ENCODE measurements around the gene CCNT2.

The CCNT2 gene

GRCh38 chr2:134869946-134870736, 48.5 kb upstream of the CCNT2 start (continued):
- TF ChIP-seq, protein P1, sequence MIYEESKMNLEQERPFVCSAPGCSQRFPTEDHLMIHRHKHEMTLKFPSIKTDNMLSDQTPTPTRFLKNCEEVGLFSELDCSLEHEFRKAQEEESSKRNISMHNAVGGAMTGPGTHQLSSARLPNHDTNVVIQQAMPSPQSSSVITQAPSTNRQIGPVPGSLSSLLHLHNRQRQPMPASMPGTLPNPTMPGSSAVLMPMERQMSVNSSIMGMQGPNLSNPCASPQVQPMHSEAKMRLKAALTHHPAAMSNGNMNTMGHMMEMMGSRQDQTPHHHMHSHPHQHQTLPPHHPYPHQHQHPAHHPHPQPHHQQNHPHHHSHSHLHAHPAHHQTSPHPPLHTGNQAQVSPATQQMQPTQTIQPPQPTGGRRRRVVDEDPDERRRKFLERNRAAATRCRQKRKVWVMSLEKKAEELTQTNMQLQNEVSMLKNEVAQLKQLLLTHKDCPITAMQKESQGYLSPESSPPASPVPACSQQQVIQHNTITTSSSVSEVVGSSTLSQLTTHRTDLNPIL (CRISPR knock-in tag; IDR thresholded peaks at IDR 0.05; ENCODE audit: low read depth): no peak
- no peak for TF ChIP-seq ARNTL (CRISPR knock-in tag; IDR thresholded peaks at IDR 0.05; ENCODE audit: borderline replicate concordance, low read depth)

- no peak for ATAC-seq
- TF ChIP-seq TSHZ2 (CRISPR knock-in tag; IDR thresholded peaks at IDR 0.05) (no peak), ZFP30 (CRISPR knock-in tag; IDR thresholded peaks at IDR 0.05) (no peak), SNAI2 (CRISPR knock-in tag; IDR thresholded peaks at IDR 0.05) (no peak), ZC3H10 (CRISPR knock-in tag; IDR thresholded peaks at IDR 0.05) (no peak), ZNF70 (CRISPR knock-in tag; IDR thresholded peaks at IDR 0.05) (no peak), ZFP3 (CRISPR knock-in tag; IDR thresholded peaks at IDR 0.05) (no peak), BACH2 (CRISPR knock-in tag; IDR thresholded peaks at IDR 0.05; ENCODE audit: borderline replicate concordance) (no peak), ZNF8 (CRISPR knock-in tag; IDR thresholded peaks at IDR 0.05) (no peak), GLIS3 (CRISPR knock-in tag; IDR thresholded peaks at IDR 0.05) (no peak), PPARA (CRISPR knock-in tag; IDR thresholded peaks at IDR 0.05; ENCODE audit: borderline replicate concordance) (no peak), PATZ1 (CRISPR knock-in tag; IDR thresholded peaks at IDR 0.05; ENCODE audit: borderline replicate concordance) (no peak), ZNF565 (CRISPR knock-in tag; conservative IDR thresholded peaks at IDR 0.05; ENCODE audit: low read depth) (no peak), TOX (CRISPR knock-in tag; IDR thresholded peaks at IDR 0.05; ENCODE audit: borderline replicate concordance) (no peak), ARNTL (CRISPR knock-in tag; IDR thresholded peaks at IDR 0.05; ENCODE audit: borderline replicate concordance, low read depth) (no peak)
- TF ChIP-seq, protein P1 (CRISPR knock-in tag; IDR thresholded peaks at IDR 0.05; ENCODE audit: low read depth): no peak
- TF ChIP-seq, protein P2, sequence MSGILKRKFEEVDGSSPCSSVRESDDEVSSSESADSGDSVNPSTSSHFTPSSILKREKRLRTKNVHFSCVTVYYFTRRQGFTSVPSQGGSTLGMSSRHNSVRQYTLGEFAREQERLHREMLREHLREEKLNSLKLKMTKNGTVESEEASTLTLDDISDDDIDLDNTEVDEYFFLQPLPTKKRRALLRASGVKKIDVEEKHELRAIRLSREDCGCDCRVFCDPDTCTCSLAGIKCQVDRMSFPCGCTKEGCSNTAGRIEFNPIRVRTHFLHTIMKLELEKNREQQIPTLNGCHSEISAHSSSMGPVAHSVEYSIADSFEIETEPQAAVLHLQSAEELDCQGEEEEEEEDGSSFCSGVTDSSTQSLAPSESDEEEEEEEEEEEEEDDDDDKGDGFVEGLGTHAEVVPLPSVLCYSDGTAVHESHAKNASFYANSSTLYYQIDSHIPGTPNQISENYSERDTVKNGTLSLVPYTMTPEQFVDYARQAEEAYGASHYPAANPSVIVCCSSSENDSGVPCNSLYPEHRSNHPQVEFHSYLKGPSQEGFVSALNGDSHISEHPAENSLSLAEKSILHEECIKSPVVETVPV (CRISPR knock-in tag; IDR thresholded peaks at IDR 0.05): no peak
- TF ChIP-seq, protein P3, sequence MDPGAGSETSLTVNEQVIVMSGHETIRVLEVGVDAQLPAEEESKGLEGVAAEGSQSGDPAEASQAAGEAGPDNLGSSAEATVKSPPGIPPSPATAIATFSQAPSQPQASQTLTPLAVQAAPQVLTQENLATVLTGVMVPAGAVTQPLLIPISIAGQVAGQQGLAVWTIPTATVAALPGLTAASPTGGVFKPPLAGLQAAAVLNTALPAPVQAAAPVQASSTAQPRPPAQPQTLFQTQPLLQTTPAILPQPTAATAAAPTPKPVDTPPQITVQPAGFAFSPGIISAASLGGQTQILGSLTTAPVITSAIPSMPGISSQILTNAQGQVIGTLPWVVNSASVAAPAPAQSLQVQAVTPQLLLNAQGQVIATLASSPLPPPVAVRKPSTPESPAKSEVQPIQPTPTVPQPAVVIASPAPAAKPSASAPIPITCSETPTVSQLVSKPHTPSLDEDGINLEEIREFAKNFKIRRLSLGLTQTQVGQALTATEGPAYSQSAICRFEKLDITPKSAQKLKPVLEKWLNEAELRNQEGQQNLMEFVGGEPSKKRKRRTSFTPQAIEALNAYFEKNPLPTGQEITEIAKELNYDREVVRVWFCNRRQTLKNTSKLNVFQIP (CRISPR knock-in tag; IDR thresholded peaks at IDR 0.05; ENCODE audit: borderline replicate concordance, low read depth): no peak
Observed at GRCh38 chr2:134873152-134873551, 45.5 kb upstream of the CCNT2 start.

DNA sequence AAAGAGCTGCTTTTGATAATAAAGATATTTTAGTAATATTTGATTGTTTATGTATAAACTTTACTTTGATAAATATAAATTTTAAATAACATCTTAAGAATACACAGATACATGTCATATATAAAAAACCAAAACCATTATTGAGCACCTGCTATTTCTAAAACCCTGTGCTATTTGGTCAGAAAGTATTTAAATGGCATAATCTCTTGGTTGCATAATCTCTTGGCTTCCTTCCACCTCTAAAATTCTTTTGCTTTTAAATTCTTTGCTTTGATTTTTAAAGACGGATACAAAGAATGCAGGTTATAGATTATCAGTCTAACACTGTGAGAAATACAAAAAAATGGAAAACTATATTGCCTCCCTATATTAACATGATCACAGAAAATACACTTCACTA, 43.3 kb upstream of the CCNT2 start:
- no peak for ATAC-seq
- TF ChIP-seq ARNTL (CRISPR knock-in tag; IDR thresholded peaks at IDR 0.05; ENCODE audit: borderline replicate concordance, low read depth) (no peak), ZNF8 (CRISPR knock-in tag; IDR thresholded peaks at IDR 0.05) (no peak), ZNF565 (CRISPR knock-in tag; conservative IDR thresholded peaks at IDR 0.05; ENCODE audit: low read depth) (no peak), CSDC2 (CRISPR knock-in tag; IDR thresholded peaks at IDR 0.05) (no peak)
- TF ChIP-seq, protein P3 (CRISPR knock-in tag; IDR thresholded peaks at IDR 0.05; ENCODE audit: borderline replicate concordance, low read depth): no peak
- TF ChIP-seq, protein P1 (CRISPR knock-in tag; IDR thresholded peaks at IDR 0.05; ENCODE audit: low read depth): no peak
- TF ChIP-seq, protein P2 (CRISPR knock-in tag; IDR thresholded peaks at IDR 0.05): no peak
